Dermis blood vessel endothelial cell (primary cell): ENCODE measurements around the gene BAZ2A. TPM values are rescaled to one million over a fixed set of nuclear protein-coding genes. Genes with fewer than 3 reads are reported as not detected.
"Not testable (repeated sequence)": the region's sequence is repeated elsewhere in the genome, so short reads cannot be mapped to it uniquely, and the experiment has no call there.

Source experiments
- DNase-seq: peaks from one replicate; pipeline ENCODE4 v3.0.0; 2010
- total RNA-seq: library from RNA; depleted of rRNA; stranded (reverse); fragments of >200 nt; gene quantifications from 2 replicates; pipeline ENCODE4 v1.2.3, GENCODE V29; 2014

Gene BAZ2A
- total RNA-seq, result 23.5 and 40.9 TPM in 2 replicates

GRCh38 chr12:56630180-56630632 is at the start of gene BAZ2A:
TSS of gene BAZ2A (minus strand) at chr12:56630326. CDS start at chr12:56617530, 12,796 bp downstream.
- peak; percentile 89 for DNase-seq

- DNase-seq, result no peak
These were observed 48.7 kb upstream of the BAZ2A start for GRCh38 chr12:56678852-56679251.

- no peak for DNase-seq
These were observed 47.6 kb upstream of the BAZ2A start for GRCh38 chr12:56677680-56678079.

- DNase-seq, result peak; percentile 21
These were observed 46.9 kb upstream of the BAZ2A start for GRCh38 chr12:56676851-56677580.

- DNase-seq, result no peak
These were observed 41.5 kb upstream of the BAZ2A start for GRCh38 chr12:56671608-56672007.

GRCh38 chr12:56670836-56671235 is 40.7 kb upstream of the BAZ2A start:
- no peak for DNase-seq

- DNase-seq, result no peak
These were observed 38.0 kb upstream of the BAZ2A start for GRCh38 chr12:56668197-56668457.

GRCh38 chr12:56661979-56662638 is 32.0 kb upstream of the BAZ2A start:
- DNase-seq, result no peak

- DNase-seq, result no peak
These were observed 31.4 kb upstream of the BAZ2A start for GRCh38 chr12:56661560-56661959.

GRCh38 chr12:56658921-56659320 is 28.8 kb upstream of the BAZ2A start:
- DNase-seq, result no peak

GRCh38 chr12:56657416-56658379 is 27.6 kb upstream of the BAZ2A start:
- DNase-seq, result no peak

- DNase-seq, result not testable (repeated sequence)
These were observed 23.7 kb upstream of the BAZ2A start for GRCh38 chr12:56653781-56654180.

GRCh38 chr12:56648023-56648422 is 17.9 kb upstream of the BAZ2A start:
- not testable (repeated sequence) for DNase-seq

GRCh38 chr12:56645717-56646446 is 15.8 kb upstream of the BAZ2A start, which contains the start of gene ATP5F1B:
TSS of gene ATP5F1B (minus strand) at chr12:56645984. CDS start at chr12:56645963, 21 bp downstream.
- DNase-seq, result peak; percentile 100

- DNase-seq, result peak; percentile 43
These were observed 15.1 kb upstream of the BAZ2A start for GRCh38 chr12:56645201-56645716.

GRCh38 chr12:56644654-56645053 is 14.5 kb upstream of the BAZ2A start:
- peak; percentile 15 for DNase-seq

- DNase-seq, result no peak
These were observed 11.1 kb upstream of the BAZ2A start for GRCh38 chr12:56641219-56641618.

GRCh38 chr12:56637621-56638020 is 7.5 kb upstream of the BAZ2A start:
- DNase-seq, result no peak

GRCh38 chr12:56636675-56637540 is 6.8 kb upstream of the BAZ2A start:
- peak; percentile 99 for DNase-seq

- DNase-seq, result peak; percentile 78
These were observed 5.9 kb upstream of the BAZ2A start for GRCh38 chr12:56635806-56636674.
